C1 segment of cervical spinal cord (tissue), 14 donors: ENCODE data around the gene ODAD3.
"Not testable (repeated sequence)": the region's sequence is repeated elsewhere in the genome, so short reads cannot be mapped to it uniquely, and the experiment has no call there.

Source experiments
- DNase-seq, 14 donors: peaks; one replicate each; lab custom pipeline; 2025; lab: John Stamatoyannopoulos, UW

Gene ODAD3

DNA sequence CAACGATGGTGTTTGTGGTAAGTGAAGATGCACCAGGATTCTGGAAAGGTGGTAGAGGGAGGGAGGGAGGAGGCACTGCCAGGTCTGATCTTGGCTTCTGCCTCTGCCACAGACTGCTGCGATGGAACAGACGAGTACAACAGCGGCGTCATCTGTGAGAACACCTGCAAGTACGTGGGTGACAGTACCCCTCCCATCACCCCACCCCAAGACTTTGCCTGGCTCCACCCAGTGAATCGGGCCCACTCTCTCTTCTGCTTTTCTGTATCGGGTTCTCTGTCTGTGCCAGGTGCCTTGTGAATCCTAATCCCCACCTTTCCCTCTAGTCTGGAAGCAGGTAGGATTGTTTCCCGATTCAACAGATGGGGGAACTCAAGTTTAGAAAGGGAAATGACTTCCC, 3.0 kb upstream of the ODAD3 start:
- DNase-seq: no peak

DNA sequence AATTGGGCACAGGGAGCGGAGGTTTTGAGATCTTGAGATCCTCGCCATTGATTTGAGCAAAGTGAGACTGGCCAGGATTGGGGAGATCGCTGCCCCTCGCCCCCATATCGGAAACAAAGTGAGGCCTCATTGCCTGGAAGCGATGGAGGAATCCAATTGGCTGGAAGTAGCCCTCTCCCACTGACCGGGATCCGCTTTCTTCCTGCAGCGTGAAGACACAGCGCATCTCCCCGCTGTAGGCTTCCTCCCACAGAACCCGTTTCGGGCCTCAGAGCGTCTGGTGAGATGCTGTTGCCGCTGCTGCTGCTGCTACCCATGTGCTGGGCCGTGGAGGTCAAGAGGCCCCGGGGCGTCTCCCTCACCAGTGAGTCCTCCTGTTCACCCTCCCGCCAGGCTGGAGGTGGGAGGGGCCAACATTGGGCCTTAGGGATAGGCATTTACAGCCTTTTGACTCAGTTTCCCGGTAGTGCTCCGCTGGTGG, 952 bp upstream of the ODAD3 start:
- DNase-seq: no peak

DNA sequence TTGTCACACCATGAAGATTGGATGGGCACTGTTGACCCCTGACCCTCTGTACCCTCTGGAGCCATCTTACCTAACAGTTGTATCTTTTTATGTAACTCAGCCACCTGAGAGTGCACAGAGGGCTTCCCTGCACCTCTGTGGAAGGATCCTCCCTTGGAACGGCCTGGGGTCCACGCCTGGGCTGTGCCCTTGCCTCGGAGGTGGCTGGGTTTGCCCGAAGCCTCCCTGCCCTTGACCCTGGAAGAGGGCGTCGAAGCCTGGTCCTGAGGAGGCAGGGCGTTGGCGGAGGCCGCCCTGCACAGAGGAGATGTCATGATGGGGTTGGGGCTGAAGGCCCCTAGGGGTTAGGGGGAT, 241 bp downstream of the ODAD3 start:
- no peak for DNase-seq

DNA sequence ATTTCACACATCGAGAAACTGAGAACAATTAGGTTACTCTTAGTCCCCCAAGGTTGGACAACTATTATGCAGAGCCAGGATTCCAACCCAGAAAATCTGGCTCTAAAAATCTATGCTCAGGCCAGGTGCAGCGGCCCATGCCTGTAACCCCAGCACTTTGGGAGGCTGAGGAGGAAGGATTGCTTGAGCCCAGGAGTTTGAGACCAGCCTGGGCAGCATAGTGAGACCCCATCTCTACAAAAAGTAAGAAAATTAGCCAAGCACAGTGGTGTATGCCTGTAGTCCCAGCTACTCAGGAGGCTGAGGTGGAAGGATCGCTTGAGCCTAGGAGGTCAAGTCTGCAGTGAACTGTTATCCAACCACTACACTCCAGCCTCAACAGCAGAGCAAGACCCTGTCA, 1.4 kb downstream of the ODAD3 start:
- not testable (repeated sequence) for DNase-seq

DNA sequence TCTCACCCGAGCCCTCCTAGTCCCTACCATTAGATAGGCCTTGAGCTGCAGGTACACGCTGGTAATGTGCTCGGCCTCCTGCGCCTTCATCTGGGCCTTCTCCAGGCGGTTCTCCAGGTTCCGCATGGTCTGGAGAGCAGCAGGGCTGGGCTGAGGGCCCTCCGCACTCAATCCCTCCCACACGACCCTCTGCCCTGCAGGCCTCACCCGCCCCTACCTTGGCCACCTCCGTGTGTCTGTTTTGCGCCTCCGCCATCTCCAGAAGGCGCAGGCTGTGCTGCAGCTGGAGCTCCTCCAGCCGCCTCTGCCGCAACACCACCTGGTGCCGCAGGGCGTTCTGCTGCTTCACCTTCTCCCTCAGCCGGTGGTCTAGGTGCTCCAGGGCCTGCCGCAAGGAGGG, 8.3 kb downstream of the ODAD3 start:
- DNase-seq: no peak

DNA sequence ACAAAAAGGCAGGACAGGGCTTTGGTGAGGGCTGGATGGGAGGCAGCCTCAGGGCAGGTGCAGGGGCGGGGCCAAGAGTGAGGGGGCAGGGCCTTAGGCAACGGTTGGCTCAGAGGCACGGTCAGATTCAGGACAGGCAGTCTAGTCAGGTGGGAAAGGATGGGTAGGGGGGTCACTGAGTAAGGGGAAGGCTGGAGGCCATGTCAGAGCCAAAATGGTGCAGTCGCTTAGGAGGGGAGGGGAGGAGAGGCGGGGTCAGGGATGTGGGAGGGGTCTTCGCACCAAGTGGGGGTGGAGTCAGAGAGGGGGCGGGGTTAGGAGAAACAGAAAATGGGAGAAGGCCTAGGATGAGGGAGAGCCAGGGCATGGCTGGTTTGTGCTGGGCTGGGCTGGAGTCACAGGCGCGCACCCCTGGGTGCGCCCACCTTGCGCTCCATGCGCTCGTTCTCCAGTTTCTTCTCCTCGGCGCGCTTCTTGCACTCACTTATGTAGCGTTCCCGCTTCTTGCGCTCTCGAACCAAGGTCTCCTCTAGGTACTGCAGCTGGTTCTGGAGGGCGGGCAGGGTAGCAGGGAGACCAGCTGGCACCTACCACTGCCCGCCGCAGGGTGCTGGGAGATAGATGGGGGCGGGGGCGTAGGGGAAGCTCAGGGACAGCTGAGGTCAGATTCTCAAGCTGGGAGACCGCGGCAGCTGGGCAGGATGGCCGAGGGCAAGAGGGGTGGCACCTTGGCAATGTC, 9.0 kb downstream of the ODAD3 start:
- no peak for DNase-seq

DNA sequence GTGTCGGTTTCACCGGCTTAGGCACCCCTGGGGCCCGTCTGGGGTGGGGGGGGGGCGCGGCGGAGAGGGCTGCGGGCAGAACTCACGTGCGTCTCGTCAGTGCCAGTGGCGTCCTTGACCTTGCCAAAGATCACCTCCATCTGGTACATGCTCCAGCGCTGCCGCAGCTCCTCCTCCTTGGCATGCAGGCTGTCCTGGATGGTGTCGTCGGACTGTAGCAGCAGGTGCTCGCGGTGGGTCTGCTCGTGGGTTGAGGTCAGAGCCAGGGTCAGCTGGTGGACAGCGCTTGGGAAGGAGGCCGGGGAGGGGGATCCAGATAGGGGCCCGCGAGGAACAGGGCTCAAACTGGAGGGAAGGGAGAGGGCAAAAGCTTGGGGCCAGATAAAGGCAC, 11.1 kb downstream of the ODAD3 start:
- DNase-seq: no peak

DNA sequence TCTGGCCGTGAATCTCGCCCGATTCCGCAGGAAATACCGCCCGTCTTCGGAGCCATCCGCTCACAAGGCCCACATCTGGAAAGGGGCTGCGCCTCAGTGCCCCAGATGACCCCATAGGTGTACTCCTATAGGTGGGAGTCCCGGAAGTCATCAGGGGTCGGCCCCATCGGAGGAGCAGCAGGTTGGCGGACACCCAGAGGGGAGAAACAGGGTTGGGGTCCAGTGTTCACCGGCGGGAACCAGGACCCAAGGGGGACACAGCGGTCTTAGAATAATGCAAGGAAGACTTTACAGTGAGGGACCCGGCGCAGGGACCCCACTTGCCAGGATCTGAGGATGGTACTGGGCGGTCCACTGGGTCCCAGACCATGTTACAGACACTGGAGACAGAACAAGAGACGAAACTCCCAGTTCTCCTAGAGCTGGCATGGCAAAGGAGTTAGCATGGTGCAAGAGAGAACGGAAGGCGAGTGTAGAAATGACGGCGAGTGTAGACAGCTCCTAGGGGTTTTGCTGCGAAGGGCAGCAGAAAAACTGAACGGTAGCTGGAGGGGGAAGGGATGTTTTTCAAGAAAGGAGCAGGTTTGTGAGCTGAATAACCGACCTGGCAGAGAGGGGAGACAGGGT, 11.6 kb downstream of the ODAD3 start:
- no peak for DNase-seq

DNA sequence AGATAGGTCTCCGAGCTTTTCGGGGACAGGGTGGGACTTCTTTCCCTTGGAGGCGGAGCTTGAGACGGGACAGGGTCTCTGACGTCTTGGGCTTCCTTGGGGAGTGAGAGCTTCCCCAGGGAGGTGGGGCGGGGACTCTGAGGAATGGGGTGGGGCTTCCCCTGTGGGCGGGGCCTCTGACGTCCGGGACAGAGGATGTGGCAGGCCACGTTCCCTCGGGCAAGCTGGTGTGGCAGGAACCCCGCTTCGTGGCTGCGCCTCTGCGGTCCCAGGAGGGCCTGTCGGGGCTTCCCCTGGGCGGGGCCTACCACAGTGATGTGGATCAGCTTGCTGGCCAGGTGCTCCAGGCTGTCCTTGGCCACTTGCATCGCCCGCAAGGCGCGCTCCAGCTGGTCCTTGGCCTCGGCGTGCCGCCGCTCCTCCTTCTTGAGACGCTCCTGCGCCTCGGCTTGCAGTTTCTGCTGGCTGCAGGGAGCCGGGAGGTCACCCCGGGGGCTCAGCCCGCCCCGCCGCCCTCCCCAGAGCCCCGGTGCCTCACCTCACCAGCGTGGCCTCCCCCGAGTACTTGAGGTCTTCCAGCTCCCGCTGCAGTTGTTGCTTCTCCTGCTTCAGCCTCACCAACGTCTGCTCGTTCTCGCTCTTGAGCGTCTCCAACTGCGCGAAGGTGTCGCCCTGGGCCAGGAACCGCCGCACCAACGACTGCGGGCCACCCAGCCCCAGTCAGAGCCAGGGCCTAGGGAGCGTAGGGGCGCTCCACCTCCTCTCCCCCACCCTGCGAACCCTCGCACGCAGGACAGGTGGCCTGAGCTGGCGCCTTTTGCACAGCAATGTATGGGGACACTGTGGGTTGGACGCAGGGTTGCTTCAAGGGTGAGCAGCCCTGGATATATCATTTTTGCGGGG, 12.5 kb downstream of the ODAD3 start:
- DNase-seq: peak in 8 of 14 donors; percentile 3 to 28 (median 21)

DNA sequence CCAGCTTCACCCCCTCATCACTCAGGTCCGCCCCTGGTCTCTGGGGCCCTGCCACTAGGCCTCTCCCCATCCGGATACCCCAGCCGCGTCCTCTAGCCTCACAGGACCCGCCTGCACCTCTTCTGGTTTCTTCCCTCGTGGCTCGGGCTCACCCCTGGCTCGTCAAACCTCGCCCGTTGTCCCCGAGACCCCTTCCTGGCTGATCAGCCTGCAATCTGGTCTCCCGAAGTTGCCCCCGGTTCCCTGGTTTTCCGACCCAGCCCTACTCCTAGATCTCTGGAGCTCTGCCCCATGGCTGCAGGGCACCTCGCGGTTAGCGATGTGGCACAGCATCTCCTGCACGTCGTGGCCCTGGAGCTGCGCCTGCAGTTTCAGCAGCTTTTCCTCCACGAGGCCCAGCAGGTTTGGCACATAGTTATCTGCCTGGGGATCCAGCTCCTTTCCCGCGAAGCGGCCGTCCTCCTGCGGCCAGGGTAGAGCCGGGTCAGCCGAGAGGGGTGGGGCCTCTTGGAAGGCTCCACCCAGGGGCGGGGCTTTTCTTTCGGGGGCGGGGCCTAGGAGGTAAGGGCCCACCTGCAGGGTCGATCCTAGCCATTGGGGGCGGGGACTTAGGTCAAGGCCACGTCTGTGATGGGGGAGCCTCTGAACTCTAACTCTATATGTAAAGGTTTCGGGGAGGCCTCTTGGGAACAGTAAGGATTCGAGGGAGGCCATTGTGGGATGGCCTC, 13.4 kb downstream of the ODAD3 start:
- DNase-seq: no peak

DNA sequence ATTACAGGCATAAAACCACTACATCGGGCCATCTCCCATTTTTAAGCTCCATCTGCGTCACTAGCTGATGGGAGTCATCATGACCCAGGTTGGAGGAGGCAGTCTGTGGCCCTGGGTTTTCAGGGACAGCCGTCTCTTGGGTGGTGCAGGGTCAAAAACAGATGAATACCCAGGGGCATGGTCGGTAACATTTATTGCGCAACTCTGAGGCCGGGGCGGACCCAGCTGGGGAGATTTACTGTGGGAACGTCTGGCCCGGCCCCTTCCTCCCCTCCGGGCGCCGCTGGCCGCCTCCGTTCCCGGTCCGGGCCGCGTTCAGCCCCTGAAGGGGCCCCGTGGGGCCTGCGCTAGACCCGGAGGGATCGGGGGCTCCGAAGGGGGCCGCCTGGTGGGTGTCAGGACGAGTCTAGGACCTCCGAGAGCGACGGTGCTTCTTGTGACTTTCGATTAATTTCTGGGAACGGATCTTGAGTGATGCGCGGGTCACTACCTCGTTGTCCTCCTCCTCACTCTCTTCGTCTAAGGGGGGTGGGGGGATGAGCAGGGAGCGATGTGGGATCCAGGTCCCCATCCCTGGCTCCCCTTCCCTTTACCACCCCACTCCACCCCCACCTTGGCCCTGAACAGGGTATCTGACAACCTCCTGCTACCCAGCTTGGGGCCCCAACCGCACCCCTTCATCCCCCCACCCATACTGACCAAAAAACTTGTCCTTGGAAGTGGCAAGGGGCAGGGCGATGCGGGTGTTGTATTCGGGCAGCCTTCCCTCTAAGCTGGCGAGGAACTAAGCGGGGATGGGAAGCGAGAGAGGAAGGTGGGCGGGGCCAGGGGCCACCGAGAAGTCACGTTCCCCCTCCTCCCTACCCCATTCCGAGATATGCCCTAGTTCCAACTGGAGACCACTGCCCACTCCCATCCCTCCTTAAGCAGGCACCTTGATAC, 14.2 kb downstream of the ODAD3 start:
- peak in 7 of 14 donors; percentile 1 to 36 (median 19) for DNase-seq

DNA sequence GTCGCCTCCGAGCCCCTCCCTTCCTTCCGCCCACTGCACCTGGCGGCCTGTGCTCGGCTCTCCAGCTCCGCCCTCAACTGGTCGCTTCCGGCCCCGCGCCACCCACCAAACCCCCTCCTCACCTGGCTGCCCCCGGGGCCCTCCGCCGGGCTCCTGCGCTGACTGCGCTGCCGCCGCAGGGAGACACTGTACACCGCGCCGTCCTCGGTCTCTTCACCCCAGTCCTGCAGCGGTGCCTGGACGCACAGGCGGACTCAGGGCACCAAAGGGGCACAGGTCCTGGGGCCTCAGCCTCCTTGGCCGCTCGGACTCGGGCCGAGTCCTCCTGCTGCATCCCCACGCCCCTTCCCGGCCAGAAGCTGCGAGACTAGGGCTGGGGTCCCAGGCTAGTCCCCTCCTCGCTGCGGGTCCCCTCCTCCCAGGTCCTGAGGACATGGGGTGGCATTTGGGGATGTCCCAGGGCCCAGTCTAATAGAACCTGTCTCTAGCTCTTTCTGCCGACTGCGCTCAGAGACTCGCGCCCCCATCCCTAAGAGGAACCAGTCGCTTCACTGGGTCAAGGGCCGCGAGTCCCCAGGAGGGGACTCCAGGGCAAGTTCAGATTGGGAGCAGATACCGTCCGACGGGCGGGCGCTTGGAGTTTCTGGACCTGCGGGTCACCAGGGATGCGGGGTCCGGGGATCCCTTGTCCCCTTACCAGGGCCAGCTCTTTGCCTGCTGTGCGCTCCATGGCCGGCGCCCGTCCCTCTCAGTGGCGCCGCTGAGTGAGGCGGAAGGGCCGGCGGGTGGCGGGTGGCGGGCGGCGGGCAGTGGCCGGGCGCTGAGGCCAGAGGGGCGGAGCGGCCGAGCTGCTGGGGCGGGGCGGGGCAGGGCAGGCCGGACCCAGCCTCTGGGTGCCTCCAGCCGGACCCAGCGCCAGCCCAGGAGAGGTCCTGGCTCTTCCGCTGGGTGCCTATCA, 16.1 kb downstream of the ODAD3 start, which contains the start of gene RGL3:
Gene RGL3 (minus strand): TSS at position 766 of the 958 bp plus-strand sequence. CDS start 36 bp downstream, at position 730.
- DNase-seq: peak in 5 of 14 donors; percentile 5 to 37 (median 21)

DNA sequence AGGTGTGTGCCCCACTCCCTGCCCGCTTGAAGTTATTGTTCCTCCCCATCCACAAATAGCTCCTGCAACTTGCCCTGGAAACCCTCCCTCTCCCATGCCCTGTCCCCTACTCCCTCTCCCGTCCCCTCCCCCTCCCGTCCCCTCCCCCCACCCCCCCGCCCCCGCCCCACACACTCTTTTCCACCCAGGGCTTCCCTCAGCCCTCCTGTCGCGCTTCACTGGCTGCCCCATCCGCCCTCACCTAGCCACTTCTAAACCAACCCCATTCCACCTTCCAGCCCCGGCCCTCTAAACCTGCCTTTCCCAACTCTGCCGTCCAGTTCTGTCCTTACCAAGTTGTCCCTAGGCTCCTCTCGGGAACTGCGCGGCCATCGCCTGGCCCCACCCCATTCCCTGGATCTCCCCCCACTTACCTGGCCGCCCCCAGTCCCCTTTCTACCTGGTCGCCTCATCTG, 16.8 kb downstream of the ODAD3 start:
- no peak for DNase-seq

DNA sequence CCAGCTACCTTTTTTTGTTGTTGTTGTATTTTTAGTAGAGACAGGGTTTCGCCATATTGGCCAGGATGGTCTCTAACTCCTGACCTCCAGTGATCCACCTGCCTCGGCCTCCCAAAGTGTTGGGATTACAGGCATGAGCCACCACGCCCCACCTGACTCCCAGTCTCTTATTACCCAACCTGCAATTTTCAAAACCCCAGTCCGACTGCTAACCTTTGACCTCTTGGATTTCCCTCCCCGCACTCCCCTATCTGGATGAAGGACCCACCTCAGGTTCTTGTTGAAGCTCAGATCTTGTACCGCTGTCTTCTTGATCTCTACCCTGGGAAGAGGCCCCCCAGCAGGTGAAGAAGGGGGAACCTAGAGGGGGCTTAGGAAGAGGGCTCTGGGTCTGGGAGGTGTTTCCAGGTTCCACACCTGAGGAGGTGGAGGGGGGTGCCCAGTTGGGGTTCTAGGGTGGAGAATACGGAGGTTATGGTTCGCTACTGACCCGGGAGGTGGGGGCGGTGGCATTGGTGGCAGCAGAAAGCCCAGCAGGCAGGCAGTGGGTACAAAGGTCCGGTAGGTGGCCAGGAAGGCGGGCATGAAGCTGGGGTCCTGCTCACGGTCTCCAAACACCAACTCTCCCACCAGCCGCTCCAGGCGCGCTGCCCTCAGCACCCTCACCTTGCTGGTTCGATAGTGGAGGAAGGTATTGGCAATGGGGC, 18.4 kb downstream of the ODAD3 start:
- DNase-seq: no peak

DNA sequence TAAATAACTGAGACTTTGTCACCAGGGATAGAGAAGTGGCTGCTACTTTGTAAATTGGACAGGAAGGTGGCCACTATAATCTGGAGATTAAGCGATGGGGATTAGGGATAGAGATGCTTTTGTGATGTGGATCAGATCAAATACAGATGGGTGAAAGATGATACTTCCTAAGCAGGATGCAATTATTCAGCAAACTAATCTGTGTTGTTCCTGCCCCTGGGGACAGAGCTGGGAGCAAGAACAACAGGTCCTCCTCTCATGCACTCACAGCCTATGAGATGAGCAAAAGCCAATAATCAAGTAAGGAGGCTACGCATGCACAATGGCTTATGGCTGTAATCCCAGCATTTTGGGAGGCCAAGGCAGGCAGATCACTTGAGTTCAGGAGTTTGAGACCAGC, 20.4 kb downstream of the ODAD3 start:
- no peak for DNase-seq

DNA sequence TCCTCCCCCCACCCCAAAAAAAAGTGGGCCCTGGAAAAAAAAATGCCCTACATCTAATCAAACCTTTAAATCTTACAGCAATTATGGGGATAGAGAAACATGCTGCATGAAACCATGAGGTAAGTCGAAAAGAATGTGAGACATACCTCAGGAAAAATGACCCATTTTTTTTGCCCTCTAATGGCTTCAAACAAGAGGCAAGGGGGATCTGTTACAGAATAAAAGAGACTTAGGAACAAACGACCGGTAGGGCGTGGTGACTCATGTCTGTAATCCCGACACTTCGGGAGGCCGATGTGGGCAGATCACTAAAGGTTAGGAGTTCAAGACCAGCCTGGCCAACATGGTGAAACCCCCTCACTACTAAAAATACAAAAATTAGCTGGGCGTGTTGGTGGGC, 24.2 kb downstream of the ODAD3 start:
- no peak for DNase-seq

DNA sequence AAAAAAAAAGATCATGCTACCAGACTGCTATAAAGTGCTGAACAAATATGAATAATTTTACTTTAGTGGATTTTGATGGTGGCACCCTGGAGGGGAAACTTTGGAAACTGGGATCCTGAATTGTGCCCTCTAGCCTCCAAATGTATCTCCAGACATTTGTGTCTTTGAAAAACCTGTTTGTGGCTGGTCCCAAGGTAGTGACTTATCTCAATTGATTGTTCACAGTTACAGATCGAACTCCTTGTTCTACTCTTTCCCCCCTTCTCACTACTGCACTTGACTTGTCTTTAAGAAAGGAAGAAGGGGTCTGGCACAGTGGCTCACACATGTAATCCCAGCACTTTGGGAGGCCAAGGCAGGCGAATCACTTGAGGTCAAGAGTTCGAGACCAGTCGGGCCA, 26.3 kb downstream of the ODAD3 start:
- no peak for DNase-seq

DNA sequence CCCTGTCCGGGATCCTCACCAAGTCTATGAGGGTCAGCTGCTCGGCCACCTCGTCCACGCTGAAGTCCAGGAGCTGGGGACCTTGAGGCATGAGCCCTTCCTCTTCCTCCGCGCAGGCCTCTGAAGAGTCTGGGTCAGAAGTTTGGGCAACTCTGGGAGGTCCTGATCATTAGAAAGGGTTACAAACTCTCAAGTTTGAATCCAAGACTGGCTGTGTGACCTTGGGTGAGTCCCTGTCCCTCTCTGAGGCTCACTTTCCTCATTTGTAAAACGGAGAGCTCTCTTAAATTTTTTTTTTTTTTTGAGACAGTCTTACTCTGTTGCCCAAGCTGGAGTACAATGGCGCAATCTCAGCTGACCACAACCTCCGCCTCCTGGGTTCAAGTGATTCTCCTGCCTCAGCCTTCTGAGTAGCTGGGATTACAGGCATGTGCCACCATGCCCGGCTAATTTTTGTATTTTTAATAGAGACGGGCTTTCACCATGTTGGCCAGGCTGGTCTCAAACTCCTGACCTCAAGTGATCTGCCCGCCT, 28.2 kb downstream of the ODAD3 start:
- DNase-seq: not testable (repeated sequence)
